HG03159 (cell line): ENCODE measurements around the gene RGMB.
"Not testable (repeated sequence)": the region's sequence is repeated elsewhere in the genome, so short reads cannot be mapped to it uniquely, and the experiment has no call there.

Experiments
- ATAC-seq: cut with Tn5 transposase; IDR thresholded peaks from one replicate; pipeline ENCODE4 v1.9.1; 2021; ENCODE audit warnings: mild to moderate bottlenecking, moderate library complexity; ENCODE audit not compliant: unreplicated experiment

Gene RGMB, protein sequence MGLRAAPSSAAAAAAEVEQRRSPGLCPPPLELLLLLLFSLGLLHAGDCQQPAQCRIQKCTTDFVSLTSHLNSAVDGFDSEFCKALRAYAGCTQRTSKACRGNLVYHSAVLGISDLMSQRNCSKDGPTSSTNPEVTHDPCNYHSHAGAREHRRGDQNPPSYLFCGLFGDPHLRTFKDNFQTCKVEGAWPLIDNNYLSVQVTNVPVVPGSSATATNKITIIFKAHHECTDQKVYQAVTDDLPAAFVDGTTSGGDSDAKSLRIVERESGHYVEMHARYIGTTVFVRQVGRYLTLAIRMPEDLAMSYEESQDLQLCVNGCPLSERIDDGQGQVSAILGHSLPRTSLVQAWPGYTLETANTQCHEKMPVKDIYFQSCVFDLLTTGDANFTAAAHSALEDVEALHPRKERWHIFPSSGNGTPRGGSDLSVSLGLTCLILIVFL

GRCh38 chr5:98773464-98774191 is at the start of gene RGMB:
TSS of gene RGMB (plus strand) at chr5:98773663. CDS start at chr5:98774071, 408 bp downstream.
- peak; percentile 85 for ATAC-seq

DNA sequence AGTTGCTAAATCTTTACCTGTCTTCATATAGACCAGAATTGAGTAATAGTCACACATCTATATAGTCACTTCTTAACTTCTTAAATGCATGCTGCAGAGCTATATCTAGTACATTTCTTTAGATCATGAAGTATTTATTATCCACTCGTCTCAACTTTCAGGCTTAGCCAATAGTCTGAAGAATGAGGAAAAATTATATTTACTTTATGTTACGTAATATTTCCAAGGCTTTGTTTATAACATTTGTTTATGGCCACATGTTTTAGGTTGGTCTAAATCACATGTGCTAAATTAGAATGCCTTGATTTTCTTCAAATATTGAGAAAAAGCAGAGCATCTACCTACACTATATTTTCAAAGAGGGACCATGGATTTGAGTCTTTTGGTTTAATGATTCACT is 47.2 kb upstream of the RGMB start:
- ATAC-seq, result no peak

- no peak for ATAC-seq
These were observed 45.8 kb upstream of the RGMB start for GRCh38 chr5:98727686-98728085.

DNA sequence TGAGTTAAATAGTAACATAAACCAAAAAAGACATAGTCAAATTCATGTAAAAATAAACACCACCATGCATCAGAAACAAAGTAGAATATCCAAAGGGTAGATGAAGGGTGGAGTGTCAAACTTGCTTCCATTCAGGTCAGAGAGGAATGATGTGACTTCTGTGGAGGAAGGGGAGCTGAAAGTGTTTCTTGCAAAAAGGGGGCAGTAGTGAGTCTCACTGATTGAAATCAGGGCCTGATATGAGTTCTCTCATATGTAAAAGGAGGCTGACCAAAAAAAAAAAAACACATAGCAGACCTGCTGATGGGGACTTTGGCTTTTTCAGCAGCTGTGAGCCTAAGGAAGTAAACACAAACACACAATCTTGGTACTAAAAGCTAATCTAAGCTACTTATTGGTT is 38.8 kb upstream of the RGMB start:
- no peak for ATAC-seq

DNA sequence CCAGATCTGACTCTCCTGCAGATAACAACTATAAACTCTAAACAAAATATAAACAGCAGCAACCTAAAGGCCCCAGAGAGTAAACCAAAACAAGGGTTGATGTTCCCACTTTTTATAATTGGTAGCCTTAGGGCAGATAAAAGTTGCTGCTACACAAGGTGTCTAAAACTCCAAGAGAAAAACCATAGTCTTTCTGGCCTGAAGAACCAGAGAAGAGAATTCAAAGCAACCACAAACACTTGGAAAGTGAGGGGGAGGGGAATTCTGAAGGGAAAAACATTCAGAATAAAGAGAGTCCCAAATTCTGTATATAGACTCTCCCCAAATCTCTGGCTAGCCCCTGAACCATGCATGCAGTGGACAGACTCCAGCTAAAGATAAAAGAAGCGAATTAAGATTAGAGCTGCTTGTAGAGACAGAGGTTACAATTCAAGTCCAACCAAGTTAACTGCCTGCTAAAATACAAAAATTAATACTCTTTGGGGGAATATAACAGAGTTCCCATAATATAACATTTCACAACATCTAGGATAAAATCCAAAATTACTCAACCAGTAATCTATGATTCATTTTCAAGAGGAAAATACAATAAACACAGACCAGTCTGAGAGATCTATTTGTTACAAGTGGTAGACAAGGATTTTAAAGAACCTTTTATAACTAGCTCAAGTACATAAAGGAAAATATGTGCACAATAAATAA is 37.5 kb upstream of the RGMB start:
- no peak for ATAC-seq

DNA sequence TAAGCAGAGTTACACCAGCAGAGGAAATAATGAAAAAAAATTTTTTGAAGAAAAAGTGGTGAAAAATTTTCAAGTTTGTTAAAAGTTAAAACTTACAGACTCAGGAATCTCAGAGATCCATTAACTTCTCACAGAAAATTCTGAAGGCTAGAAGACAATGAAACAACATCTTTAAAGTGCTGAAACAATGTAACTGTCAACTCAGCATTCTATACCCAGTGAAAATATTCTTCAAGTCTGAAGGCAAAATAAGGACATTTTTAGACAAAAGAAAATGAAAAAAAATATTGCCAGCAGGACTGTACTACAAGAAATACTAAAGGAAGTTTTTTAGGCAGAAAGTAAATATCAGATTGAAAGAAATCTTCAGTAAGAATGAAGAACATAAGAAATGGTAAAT is 36.7 kb upstream of the RGMB start:
- ATAC-seq, result no peak

GRCh38 chr5:98737441-98737840 is 36.0 kb upstream of the RGMB start:
- ATAC-seq, result not testable (repeated sequence)

DNA sequence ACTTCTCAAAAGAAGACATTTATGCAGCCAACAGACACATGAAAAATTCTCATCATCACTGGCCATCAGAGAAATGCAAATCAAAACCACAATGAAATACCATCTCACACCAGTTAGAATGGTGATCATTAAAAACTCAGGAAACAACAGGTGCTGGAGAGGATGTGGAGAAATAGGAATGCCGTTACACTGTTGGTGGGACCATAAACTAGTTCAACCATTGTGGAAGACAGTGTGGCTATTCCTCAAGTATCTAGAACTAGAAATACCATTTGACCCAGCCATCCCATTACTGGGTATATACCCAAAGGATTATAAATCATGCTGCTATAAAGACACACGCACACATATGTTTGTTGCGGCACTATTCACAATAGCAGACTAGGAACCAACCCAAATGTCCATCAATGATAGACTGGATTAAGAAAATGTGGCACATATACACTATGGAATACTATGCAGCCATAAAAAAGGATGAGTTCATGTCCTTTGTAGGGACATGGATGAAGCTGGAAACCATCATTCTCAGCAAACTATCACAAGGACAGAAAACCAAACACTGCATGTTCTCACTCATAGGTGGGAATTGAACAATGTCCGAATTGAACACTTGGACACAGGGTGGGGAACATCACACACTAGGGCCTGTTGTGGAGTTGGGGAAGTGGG is 34.8 kb upstream of the RGMB start:
- ATAC-seq, result not testable (repeated sequence)

- ATAC-seq, result no peak
These were observed 31.5 kb upstream of the RGMB start for GRCh38 chr5:98741926-98742325.

GRCh38 chr5:98742396-98743073 is 30.9 kb upstream of the RGMB start:
- no peak for ATAC-seq

DNA sequence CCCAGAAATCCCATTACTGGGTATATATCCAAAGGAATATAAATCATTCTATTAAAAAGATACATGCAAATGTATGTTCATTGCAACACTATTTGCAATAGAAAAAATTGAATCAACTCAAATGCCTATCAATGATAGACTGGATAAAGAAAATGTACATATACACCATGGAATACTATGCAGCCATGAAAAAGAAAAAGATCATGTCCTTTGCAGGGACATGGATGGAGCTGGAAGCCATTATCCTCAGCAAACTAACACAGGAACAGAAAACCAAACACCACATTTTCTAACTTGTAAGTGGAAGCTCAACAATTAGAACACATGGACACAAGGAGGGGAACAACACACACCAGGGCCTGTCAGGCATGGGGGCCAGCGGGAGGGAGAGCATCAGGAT is 25.2 kb upstream of the RGMB start:
- not testable (repeated sequence) for ATAC-seq

DNA sequence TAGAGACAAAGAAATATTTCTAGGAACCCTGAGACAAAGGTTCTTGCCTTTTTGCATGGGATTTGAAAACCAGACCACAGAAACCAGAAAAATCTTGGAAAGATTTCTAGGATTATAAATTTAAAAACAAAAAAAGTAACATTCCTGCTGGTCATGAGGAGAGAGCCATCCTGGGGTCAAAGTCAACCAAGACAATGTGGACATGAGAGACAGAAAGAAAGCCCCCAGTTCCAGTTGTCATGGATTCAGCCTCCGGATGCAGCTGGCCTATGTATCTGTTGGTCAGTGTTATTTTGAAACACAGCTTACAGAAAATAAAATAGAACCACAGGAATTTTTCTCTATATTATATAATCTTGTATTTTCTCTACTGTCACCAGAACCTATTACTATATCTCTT is 24.4 kb upstream of the RGMB start:
- no peak for ATAC-seq

- ATAC-seq, result peak; percentile 90
These were observed 22.8 kb upstream of the RGMB start for GRCh38 chr5:98750693-98751092.

DNA sequence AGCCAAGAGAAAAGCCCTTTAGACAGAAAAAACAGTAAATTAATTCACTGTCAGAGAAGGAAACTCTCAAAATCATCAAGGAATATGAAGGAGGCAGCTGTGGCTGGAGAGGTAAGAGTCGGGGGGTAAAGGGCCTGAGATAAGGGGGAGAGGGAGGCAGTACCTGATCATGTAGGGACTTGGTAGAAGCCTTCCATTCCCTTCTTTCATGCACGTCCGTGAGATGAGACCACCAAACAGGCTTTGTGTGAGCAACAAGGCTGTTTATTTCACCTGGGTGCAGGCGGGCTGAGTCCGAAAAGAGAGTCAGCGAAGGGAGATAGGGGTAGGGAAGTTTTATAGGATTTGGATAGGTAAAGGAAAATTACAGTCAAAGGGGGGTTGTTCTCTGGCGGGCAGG is 21.1 kb upstream of the RGMB start:
- ATAC-seq, result not testable (repeated sequence)

- not testable (repeated sequence) for ATAC-seq
These were observed 20.7 kb upstream of the RGMB start for GRCh38 chr5:98752801-98753200.

GRCh38 chr5:98753507-98753906 is 20.0 kb upstream of the RGMB start:
- ATAC-seq, result no peak

DNA sequence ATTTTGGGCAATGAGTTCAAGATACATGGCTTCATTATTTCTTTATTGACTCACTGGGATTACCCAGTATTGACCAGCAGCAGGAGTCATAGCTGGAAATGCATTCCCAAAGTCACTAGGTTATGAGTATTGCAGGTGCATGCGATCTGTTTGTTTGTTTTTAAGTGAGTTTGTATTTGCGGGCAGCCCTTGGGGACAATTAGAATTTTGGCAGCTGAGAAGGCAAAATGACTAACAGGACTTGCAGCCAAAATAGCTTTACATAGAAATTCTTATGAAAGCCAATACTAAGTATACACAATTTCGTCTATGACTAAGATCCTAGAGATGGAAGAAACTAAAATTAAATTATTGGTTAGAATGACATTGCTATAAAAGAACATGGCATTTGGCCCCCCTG is 18.1 kb upstream of the RGMB start:
- no peak for ATAC-seq

GRCh38 chr5:98757978-98758377 is 15.5 kb upstream of the RGMB start:
- ATAC-seq, result no peak

- ATAC-seq, result no peak
These were observed 10.3 kb upstream of the RGMB start for GRCh38 chr5:98763001-98763630.

GRCh38 chr5:98765815-98766214 is 7.6 kb upstream of the RGMB start:
- ATAC-seq, result no peak
